Keratinocyte (primary cell): ENCODE data around the gene SFXN1.

ENCODE experiments used
- EZH2 ChIP-seq: IDR thresholded peaks from one replicate; pipeline ENCODE4 v1.6.1; 2012; ENCODE audit warnings: inconsistent platforms, mild to moderate bottlenecking, low read length, moderate library complexity
- TF ChIP-seq, protein P1 (sequence below), 3 experiments: IDR thresholded peaks in 1 of 3; conservative IDR thresholded peaks in 1 of 3; optimal IDR thresholded peaks in 1 of 3; 2 replicates in 2 of 3; 3 replicates in 1 of 3; pipeline versions ENCODE3 to v1.5.1; 2011; ENCODE audit warnings: low read length in 3 of 3, mild to moderate bottlenecking in 3 of 3, moderate library complexity in 2 of 3, control low read depth in 1 of 3, inconsistent platforms in 1 of 3; ENCODE audit not compliant: insufficient read depth in 2 of 3; ENCODE audit errors: extremely low read depth in 1 of 3

DNA sequence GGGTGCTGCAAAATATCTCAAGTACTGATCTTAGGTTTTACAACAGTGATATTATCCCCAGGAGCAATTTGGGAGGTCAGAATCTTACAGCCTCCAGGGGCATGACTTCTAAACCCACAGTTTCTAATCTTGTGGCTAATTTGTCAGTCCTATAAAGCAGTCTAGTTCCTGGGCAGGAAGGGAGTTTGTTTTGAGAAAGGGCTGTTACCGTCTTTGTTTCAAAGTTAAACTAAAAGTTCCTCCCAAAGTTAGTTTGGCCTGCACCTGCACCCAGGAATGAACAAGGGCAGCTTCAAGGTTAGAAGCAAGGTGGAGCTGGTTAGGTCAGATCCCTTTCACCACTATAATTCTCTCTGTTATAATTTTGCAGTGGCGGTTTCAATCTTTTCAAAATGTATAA, 81.7 kb downstream of the SFXN1 start:
- TF ChIP-seq, protein P1, sequence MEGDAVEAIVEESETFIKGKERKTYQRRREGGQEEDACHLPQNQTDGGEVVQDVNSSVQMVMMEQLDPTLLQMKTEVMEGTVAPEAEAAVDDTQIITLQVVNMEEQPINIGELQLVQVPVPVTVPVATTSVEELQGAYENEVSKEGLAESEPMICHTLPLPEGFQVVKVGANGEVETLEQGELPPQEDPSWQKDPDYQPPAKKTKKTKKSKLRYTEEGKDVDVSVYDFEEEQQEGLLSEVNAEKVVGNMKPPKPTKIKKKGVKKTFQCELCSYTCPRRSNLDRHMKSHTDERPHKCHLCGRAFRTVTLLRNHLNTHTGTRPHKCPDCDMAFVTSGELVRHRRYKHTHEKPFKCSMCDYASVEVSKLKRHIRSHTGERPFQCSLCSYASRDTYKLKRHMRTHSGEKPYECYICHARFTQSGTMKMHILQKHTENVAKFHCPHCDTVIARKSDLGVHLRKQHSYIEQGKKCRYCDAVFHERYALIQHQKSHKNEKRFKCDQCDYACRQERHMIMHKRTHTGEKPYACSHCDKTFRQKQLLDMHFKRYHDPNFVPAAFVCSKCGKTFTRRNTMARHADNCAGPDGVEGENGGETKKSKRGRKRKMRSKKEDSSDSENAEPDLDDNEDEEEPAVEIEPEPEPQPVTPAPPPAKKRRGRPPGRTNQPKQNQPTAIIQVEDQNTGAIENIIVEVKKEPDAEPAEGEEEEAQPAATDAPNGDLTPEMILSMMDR (optimal IDR thresholded peaks at IDR 0.05 in 1 of 3, IDR thresholded peaks at IDR 0.05 in 1 of 3, conservative IDR thresholded peaks at IDR 0.05 in 1 of 3; ENCODE audit: extremely low read depth in 1 of 3, insufficient read depth in 2 of 3, low read length in 3 of 3): no peak
- TF ChIP-seq EZH2: no peak
